ENCODE data around the gene DNHD1. TPM values are rescaled to one million over a fixed set of nuclear protein-coding genes. Genes with fewer than 3 reads are reported as not detected.

Gene DNHD1
- total and polyA plus RNA-seq, 2 of the 8 experiments (the other 6 are each of a cell fraction or from before 2014, with no cell fraction given) = 5.0 to 6.8 TPM

GRCh38 chr11:6571434-6572008 lies 74.4 kb downstream of the DNHD1 start (continued):
- TF ChIP-seq USF2 (IDR thresholded peaks at IDR 0.05; ENCODE audit: low read length) (no peak), HDAC6 (IDR thresholded peaks at IDR 0.05; ENCODE audit: low read depth, low read length) (no peak), RAD21 (IDR thresholded peaks at IDR 0.05 in 1 of 2, conservative IDR thresholded peaks at IDR 0.05 in 1 of 2; ENCODE audit: low read depth in 2 of 2, low read length in 2 of 2) (peak; percentile 29 to 53; a peak in 3 of 4 replicates), MAFK (IDR thresholded peaks at IDR 0.05; ENCODE audit: low read depth, low read length) (no peak), RBBP5 (IDR thresholded peaks at IDR 0.05; ENCODE audit: borderline replicate concordance, low read depth, low read length) (no peak), FOSL1 (IDR thresholded peaks at IDR 0.05; ENCODE audit: insufficient read depth, low read depth, low read length) (no peak), CHD7 (IDR thresholded peaks at IDR 0.05; ENCODE audit: insufficient replicate concordance, low read length) (no peak), NRF1 (IDR thresholded peaks at IDR 0.05; ENCODE audit: low read depth, low read length) (no peak), EZH2 (IDR thresholded peaks at IDR 0.05; ENCODE audit: low read depth, low read length, severe bottlenecking) (no peak)

Data from H1 (cell line).